Activated naive CD4-positive, alpha-beta T cell treated with anti-CD3 and anti-CD28 coated beads, Interleukin-2, amount 50 U/mL, for 24 hours (primary cell): ENCODE data around the gene HPCAL1.
"Not testable (repeated sequence)": the region's sequence is repeated elsewhere in the genome, so short reads cannot be mapped to it uniquely, and the experiment has no call there.

Source experiments
- H3K27ac Mint-ChIP-seq: one replicate; pipeline ENCODE4 v1.8.0; 2021; ENCODE audit warnings: mild to moderate bottlenecking, mixed read lengths
- H3K27me3 Mint-ChIP-seq: one replicate; pipeline ENCODE4 v1.8.0; 2021; ENCODE audit warnings: mixed read lengths
- H3K36me3 Mint-ChIP-seq: one replicate; pipeline ENCODE4 v1.8.0; 2021; ENCODE audit warnings: mixed read lengths
- H3K4me1 Mint-ChIP-seq: one replicate; pipeline ENCODE4 v1.8.0; 2021; ENCODE audit warnings: mixed read lengths
- H3K4me3 Mint-ChIP-seq: one replicate; pipeline ENCODE4 v1.8.0; 2021; ENCODE audit warnings: mild to moderate bottlenecking, mixed read lengths
- H3K9me3 Mint-ChIP-seq: one replicate; pipeline ENCODE4 v1.8.0; 2021; ENCODE audit warnings: mixed read lengths

HPCAL1 gene

DNA sequence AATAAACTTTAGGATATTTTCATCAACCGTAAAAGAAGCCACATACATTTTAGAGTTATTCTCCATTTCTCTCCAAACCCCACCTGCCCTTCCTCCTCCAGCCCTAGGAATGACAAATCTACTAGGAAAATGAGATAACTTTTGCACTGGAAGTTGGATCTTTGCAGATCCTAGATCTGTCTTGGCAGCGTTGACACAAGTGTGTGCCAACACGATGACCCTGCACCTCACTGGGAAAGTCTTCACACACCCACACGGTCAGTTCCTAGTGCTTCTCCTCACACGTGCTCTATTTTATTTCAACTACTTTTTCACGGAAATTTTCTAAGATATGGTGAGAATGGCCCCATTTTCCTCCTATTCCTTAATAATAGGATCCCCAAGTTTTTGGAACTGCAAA, 14.1 kb upstream of the HPCAL1 start:
- no peaks in the 10 kb centered on the region for H3K4me1 Mint-ChIP-seq
- H3K27ac Mint-ChIP-seq = no peak overlapping the region
- no peaks in the 10 kb centered on the region for H3K9me3 Mint-ChIP-seq
- H3K27me3 Mint-ChIP-seq = no peaks in the 10 kb centered on the region
- no peaks in the 10 kb centered on the region for H3K36me3 Mint-ChIP-seq
- H3K4me3 Mint-ChIP-seq = no peak overlapping the region

DNA sequence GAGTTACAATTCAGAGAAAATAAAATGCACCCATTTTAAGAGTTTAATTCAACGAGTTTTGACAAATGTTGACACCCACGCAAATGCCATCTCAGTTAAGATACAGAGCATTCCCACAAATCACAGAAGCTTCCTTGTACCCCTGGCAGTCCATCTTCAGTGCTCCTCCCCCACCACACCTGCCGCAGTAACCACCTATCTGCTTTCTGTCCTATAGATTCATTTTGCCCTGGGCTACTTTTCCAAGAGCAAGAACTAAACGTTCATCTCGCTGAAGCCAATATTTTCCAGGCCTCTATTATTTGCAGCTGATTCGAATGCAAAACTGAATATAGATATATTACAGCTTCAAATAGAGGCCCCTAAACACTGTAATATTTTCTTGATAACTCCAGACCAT, 13.4 kb upstream of the HPCAL1 start:
- Mint-ChIP-seq H3K4me1 (no peaks in the 10 kb centered on the region), H3K9me3 (no peaks in the 10 kb centered on the region), H3K27me3 (no peaks in the 10 kb centered on the region), H3K36me3 (no peaks in the 10 kb centered on the region), H3K27ac (no peak overlapping the region), H3K4me3 (no peak overlapping the region)

DNA sequence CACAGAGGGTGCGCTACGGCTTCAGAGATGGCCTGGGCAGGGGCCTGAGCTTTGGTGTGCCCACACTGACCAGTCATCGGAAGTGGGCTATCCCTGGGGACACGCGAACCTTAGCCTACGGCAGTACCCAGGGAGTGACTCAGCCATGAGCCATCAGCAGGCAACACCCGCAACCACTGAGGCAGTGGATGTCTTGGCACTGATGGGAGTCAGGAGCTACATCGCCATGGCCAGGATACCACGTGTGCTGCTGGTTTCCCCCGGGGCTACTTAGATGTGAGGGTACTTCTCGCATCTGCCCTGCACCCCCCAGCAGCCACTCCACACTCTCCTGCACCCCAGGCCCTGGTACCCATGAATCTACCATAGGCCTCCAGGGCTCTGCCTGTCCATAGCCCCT, 12.8 kb upstream of the HPCAL1 start:
- no peaks in the 10 kb centered on the region for H3K4me1 Mint-ChIP-seq
- H3K36me3 Mint-ChIP-seq = no peaks in the 10 kb centered on the region
- H3K27ac Mint-ChIP-seq = no peak overlapping the region
- no peaks in the 10 kb centered on the region for H3K9me3 Mint-ChIP-seq
- H3K4me3 Mint-ChIP-seq = no peak overlapping the region
- no peaks in the 10 kb centered on the region for H3K27me3 Mint-ChIP-seq

DNA sequence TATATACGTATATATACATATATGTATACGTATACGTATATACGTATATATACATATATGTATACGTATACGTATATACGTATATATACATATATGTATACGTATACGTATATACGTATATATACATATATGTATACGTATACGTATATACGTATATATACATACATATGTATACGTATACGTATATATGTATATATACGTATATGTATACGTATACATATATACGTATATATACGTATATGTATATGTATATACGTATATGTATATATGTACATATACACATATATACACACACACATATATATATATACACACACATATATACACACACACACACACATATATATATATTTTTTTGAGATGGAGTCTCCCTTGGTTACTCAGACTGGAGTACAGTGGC, 11.3 kb upstream of the HPCAL1 start:
- not testable (repeated sequence) for H3K4me3 Mint-ChIP-seq, H3K36me3 Mint-ChIP-seq, H3K27me3 Mint-ChIP-seq, H3K9me3 Mint-ChIP-seq, H3K4me1 Mint-ChIP-seq, H3K27ac Mint-ChIP-seq

DNA sequence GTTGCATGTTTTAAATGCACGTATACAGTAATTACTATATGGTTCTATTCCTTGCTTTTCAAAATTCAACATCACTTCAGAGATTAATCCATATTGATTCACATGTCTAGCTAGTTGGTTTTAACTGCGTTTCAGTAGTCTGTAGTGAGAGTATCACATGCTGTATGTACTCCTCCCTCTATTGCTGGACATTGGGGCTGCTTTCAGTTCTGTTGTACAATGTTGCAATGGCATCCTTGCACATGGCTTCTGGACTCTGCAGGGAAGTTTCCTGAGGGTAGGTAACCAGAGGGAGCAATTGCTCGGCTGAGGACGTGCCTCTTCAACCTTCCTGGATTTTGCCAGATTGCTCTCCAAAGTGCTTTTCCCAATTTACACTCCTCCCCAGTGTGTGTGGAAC, 10.7 kb upstream of the HPCAL1 start:
- H3K27ac Mint-ChIP-seq = no peak overlapping the region
- peaks cover 6% of the 10 kb centered on the region for H3K4me1 Mint-ChIP-seq
- no peaks in the 10 kb centered on the region for H3K9me3 Mint-ChIP-seq
- no peak overlapping the region for H3K4me3 Mint-ChIP-seq
- no peaks in the 10 kb centered on the region for H3K27me3 Mint-ChIP-seq
- no peaks in the 10 kb centered on the region for H3K36me3 Mint-ChIP-seq

DNA sequence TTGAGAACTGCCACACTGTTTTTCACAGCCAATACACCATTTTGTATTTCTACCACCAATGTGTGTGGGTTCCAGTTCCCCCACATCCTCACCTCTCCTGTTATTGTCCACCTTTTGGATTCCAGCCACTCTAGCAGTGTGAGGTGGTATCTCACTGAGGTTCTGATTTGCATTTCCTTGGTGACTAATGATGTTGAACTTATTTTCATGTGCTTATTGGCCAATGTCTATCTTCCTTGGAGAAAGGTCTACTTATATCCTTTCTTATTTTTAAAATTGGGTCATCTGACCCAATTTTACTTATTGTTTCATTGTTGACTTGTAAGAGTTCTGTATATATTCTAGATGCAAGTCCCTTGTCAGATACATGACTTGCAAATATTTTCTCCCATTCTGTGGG, 9.1 kb upstream of the HPCAL1 start:
- Mint-ChIP-seq H3K36me3 (no peaks in the 10 kb centered on the region), H3K27me3 (no peaks in the 10 kb centered on the region), H3K4me1 (peaks cover 22% of the 10 kb centered on the region), H3K9me3 (no peaks in the 10 kb centered on the region), H3K27ac (no peak overlapping the region), H3K4me3 (no peak overlapping the region)

DNA sequence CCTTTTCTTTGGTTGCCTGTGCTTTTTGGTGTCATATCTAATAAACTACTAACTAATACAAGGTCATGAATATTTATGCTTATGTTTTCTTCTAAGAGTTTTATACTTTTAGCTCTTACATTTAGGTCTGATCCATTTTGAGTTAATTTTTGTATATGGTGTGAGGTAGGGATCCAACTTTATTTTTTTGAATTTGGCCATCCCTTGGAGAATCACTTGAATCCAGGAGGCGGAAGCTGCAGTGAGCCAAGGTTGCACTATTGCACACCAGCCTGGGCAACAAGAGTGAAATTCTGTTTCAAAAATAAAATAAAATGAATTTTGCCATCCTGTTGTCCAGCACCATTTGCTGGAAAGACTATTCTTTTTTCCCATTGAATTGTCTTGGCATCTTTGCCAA, 8.6 kb upstream of the HPCAL1 start:
- no peaks in the 10 kb centered on the region for H3K27me3 Mint-ChIP-seq
- H3K36me3 Mint-ChIP-seq = no peaks in the 10 kb centered on the region
- H3K4me1 Mint-ChIP-seq = peaks cover 27% of the 10 kb centered on the region
- no peak overlapping the region for H3K4me3 Mint-ChIP-seq
- H3K9me3 Mint-ChIP-seq = no peaks in the 10 kb centered on the region
- H3K27ac Mint-ChIP-seq = no peak overlapping the region

DNA sequence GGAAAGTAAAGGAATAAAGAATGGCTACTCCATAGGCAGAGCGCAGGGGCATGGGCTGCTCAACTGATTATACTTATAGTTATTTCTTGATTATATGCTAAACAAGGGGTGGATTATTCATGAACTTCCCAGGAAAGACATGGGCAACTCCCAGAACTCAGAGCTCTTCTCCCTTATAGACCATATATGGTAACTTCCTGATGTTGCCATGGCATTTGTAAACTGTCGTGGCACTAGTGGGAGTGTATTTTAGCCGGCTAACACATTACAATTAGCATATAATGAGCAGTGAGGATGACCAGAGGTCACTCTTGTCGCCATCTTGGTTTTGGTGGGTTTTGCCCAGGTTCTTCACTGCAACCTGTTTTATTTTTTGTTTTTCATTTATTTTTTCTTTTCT, 7.1 kb upstream of the HPCAL1 start:
- not testable (repeated sequence) for H3K9me3 Mint-ChIP-seq, H3K4me3 Mint-ChIP-seq, H3K36me3 Mint-ChIP-seq, H3K27me3 Mint-ChIP-seq, H3K27ac Mint-ChIP-seq
- H3K4me1 Mint-ChIP-seq = peaks cover 39% of the 10 kb centered on the region

DNA sequence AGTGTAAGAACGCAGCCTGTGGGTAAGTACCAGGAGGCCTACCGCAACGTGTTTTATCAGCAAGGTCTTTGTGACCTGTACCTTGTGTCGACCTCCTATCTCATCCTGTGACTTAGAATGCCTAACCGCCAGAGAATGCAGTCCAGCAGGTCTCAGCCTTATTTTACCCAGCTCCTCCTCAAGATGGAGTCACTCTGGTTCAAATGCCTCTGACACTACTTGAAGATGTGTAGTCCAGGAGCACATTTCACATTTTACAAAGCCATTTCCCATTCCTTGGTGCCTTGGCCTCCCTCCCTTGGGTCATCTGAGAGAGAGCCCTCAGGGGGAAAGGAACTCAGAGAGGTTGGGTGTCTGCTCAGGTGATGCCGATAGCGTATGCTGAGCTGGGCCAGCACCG, 6.6 kb upstream of the HPCAL1 start:
- Mint-ChIP-seq H3K36me3 (no peaks in the 10 kb centered on the region), H3K27ac (no peak overlapping the region), H3K9me3 (no peaks in the 10 kb centered on the region), H3K4me3 (no peak overlapping the region), H3K4me1 (peaks cover 44% of the 10 kb centered on the region), H3K27me3 (no peaks in the 10 kb centered on the region)

DNA sequence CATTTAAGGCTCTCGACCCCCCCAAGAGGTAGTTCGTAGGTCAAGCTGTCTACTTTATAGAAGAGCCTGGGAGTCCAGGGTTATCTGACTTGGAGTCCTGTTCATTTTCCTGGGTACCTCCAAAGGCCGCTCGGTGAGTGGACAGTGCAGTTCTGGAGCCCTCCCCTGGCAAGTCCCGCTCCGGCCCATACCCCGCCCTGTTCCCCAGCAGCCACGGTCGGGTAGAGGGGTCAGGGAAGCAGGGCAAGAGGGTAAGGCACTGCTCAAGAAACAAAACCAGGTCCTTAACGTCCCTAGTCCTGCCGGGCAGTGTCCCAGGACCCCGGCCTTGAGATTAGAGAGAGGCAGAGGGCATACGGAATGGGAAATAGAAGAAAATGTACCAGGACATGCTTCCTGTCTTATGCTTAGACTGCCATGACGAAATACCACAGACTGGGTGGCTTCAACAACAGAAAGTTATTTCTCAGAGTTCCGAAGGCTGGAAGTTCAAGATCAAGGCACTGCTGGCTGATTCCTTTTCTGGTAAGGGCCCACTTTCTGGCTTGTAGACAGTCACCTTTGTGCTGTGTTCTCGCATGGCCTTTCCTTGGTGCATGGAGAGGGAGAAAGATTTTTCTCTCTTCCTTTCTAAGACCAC, 5.4 kb upstream of the HPCAL1 start:
- H3K27me3 Mint-ChIP-seq = no peaks in the 10 kb centered on the region
- H3K27ac Mint-ChIP-seq = peak overlapping the region; percentile 3
- H3K36me3 Mint-ChIP-seq = no peaks in the 10 kb centered on the region
- peaks cover 52% of the 10 kb centered on the region for H3K4me1 Mint-ChIP-seq
- peak overlapping the region; percentile 11 for H3K4me3 Mint-ChIP-seq
- H3K9me3 Mint-ChIP-seq = no peaks in the 10 kb centered on the region

DNA sequence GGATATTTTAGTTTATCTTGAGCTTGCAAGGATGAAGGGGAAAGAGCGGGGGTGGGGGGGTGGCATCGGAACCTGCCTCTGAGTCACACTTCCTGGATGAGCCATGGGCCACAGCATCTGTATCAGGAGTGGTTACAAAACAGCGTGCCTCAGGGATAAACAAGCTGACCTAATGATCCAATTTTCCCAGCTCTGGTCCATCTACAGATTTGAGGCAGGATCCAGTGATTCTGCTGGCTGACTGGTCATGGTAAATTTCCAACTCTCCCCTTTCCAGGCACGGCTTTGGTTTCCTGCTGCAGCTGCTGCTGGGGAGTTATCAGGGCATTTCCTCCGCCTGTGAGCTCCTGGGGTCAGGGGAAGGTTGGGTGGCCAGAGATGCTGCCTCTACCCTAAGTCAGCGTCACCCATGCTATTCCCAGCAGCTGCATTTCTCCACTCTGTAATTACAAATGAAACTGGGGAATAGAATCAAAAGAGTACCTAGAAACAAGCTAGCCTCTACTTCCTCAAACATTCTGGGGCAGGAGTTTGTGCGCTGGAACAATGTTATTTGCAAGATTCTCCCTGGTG, 4.7 kb upstream of the HPCAL1 start:
- Mint-ChIP-seq H3K4me3 (peak overlapping the region; percentile 44), H3K27me3 (no peaks in the 10 kb centered on the region), H3K27ac (peak overlapping the region; percentile 12), H3K36me3 (no peaks in the 10 kb centered on the region), H3K9me3 (no peaks in the 10 kb centered on the region), H3K4me1 (peaks cover 53% of the 10 kb centered on the region)

DNA sequence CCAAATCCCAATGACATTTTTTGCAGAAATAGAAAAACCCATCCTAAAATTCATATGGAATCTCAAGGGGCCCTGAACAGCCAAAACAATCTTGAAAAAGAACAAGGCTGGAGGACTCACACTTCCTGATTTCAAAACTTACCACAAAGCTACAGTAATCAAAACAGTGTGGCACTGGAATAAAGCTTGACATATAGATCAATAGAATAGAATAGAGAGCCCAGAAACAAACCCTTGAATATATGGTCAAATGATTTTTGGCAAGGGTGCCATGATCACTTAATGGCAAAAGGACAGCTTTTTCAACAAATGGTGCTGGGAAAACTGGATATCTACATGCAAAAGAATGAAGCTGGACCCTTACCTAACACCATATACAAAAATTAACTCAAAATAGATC, 3.9 kb upstream of the HPCAL1 start:
- not testable (repeated sequence) for H3K27ac Mint-ChIP-seq
- peaks cover 57% of the 10 kb centered on the region for H3K4me1 Mint-ChIP-seq

DNA sequence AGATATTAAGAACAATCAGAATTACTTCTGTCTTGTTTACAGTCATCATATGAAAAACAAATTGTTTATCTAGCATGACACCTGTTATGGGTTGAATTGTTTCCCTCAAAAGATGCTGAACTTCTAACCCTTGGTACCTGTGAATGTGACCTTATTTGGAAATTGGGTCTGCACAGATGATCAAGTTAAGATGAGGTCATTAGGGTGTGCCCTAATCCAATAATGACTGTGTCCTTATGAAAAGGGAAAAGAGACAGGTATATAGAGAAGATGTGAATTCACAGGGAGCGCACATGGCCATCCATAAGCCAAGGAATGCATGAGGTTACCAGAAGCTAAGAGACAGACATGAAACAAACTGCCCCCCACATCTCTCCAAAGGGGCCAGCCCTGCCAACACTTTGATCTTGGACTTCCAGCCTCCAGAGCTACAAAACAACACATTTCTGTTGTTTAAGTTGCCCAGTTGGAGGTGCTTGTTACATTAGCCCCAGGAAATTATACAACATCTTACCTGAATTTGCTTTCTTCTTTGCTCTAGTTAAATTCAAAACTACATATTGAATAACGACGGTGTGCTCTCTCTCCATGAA, 2.3 kb upstream of the HPCAL1 start:
- peak overlapping the region; percentile 6 for H3K4me3 Mint-ChIP-seq
- no peak overlapping the region for H3K27ac Mint-ChIP-seq
- no peaks in the 10 kb centered on the region for H3K36me3 Mint-ChIP-seq

More for the DNA sequence above, 3.9 kb upstream of the HPCAL1 start:
- H3K36me3 Mint-ChIP-seq, H3K9me3 Mint-ChIP-seq, H3K27me3 Mint-ChIP-seq: not testable (repeated sequence)
- H3K4me3 Mint-ChIP-seq = peak overlapping the region; percentile 44

DNA sequence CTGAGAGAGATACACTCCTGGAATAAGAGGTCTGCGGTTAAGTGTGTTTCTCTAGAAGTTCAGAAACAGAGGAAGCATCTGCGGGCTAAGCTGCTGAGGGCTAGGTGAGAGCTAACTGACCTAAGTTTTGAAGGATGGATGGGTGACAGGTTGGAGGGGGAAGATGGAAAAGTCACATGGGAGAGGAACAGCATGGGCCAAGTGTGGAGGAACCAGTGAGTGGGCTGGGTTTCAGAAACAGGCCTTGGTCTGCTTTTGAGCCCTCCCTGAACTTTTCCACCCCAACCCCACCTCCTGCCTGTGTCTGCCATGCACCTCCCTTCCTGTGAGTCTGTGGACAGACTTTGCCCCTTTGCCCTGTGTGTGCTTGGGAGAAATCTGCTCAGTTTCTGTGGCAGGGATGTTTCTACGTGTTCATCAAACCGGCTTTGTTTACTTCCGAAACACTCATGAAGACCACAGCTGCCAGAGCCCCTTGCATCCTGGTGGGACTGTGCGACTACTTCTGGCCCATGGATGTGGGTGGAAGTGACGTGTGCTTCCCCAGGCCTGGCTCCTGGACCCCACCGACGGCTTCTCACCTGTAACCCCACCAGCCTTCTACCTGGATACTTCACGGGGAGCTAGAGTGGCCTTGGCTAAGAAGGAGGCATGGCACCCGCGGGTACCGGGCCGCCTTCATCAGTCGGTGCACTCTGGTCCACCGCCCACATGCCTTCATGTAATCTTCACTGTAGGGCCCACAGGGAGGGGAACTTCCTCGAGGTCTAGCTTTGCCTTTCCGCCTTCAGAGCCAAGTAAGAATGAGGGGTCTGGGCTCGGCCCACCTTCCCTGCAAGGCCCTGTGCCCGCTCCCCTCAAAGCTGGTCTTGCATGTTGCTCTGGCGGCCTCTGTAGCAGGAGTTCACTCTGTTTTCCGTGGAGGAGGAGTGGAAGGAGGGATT, 1.4 kb upstream of the HPCAL1 start:
- Mint-ChIP-seq H3K27ac (peak overlapping the region; percentile 83), H3K36me3 (no peaks in the 10 kb centered on the region), H3K4me1 (peaks cover 78% of the 10 kb centered on the region), H3K27me3 (no peaks in the 10 kb centered on the region), H3K9me3 (no peaks in the 10 kb centered on the region), H3K4me3 (peak overlapping the region; percentile 67)

More for the DNA sequence above, 2.3 kb upstream of the HPCAL1 start:
- Mint-ChIP-seq H3K9me3 (no peaks in the 10 kb centered on the region), H3K27me3 (no peaks in the 10 kb centered on the region), H3K4me1 (peaks cover 71% of the 10 kb centered on the region)

DNA sequence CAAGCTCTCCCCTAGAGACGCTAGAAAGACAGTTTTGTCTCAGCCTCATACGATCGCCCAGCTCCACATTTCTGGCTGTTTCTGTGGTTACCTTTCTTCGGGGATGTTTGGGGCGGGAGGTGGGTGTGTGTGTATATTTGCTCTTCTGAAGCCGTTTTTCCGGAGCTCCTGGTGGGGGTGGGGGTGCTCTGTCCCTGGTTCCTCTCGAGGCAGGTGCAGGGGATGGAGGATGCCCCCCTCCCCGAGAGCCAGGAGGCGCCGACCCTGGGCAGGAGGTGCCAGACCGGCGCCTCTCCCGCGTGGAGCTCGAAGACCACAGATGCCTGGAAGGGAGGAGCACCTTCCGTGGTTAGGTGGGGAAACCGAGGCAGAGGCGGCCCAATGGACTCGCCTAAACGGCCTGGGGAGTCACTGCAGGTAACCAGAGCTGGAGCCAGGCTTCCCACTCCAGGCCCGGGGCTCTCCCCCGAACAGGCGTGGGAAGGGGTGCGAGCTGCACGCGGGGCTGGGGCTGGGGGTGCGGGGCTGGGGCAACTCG, 694 bp upstream of the HPCAL1 start:
- H3K27me3 Mint-ChIP-seq = no peaks in the 10 kb centered on the region
- peak overlapping the region; percentile 67 for H3K4me3 Mint-ChIP-seq
- no peaks in the 10 kb centered on the region for H3K36me3 Mint-ChIP-seq
- H3K27ac Mint-ChIP-seq = peak overlapping the region; percentile 60
- no peaks in the 10 kb centered on the region for H3K9me3 Mint-ChIP-seq
- peaks cover 81% of the 10 kb centered on the region for H3K4me1 Mint-ChIP-seq
